Measurements from ENCODE around the gene PSORS1C1.
"Not testable (repeated sequence)": the region's sequence is repeated elsewhere in the genome, so short reads cannot be mapped to it uniquely, and the experiment has no call there.

Gene PSORS1C1

DNA sequence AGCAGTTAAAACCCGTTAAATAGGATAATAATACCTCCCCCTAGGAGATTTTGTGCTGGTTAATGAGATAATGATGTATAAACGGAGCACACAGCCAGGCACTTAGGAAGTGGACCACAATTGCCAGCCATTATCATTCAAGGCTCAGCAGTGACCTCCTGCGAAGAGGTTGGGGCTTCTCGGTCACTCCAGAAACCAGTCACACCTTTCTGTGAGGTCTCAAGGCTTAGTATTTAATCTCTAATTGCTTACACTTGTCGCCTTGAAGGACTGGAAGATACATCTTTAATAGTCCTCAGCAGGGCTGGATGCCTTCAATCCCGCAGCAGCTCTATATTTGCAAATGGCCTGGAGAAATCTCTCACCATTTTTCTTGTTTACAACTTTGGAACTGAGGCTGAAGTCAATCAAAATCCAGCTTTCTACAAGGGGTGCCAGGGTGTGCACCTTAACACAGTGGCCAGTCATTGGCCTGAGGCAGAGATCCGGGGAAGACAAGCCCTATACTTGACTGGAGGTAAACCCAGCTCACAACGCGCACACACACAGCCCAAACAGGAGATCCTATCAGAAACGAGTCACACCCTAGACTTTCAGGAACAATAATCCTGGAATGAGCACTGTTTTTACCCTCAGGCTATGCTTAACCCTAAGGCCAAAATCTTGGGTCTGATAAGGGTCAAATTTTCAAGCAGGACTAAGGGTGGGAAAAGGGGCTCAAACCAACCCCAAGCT is 54.7 kb downstream of the PSORS1C1 start:
- Histone ChIP-seq H3K27ac (replicated peaks) (no peak overlapping the region), H3K4me3 (replicated peaks; ENCODE audit: insufficient read depth, low read length) (no peak overlapping the region), H3K27me3 (ENCODE audit: insufficient read depth, poor library complexity, severe bottlenecking) (no peaks in the 10 kb centered on the region)
- no peak for DNase-seq (ENCODE audit: low read depth in 1 of 2, low spot score in 1 of 2)
- TF ChIP-seq SPI1 (IDR thresholded peaks at IDR 0.05; ENCODE audit: borderline replicate concordance, low read depth): no peak

DNA sequence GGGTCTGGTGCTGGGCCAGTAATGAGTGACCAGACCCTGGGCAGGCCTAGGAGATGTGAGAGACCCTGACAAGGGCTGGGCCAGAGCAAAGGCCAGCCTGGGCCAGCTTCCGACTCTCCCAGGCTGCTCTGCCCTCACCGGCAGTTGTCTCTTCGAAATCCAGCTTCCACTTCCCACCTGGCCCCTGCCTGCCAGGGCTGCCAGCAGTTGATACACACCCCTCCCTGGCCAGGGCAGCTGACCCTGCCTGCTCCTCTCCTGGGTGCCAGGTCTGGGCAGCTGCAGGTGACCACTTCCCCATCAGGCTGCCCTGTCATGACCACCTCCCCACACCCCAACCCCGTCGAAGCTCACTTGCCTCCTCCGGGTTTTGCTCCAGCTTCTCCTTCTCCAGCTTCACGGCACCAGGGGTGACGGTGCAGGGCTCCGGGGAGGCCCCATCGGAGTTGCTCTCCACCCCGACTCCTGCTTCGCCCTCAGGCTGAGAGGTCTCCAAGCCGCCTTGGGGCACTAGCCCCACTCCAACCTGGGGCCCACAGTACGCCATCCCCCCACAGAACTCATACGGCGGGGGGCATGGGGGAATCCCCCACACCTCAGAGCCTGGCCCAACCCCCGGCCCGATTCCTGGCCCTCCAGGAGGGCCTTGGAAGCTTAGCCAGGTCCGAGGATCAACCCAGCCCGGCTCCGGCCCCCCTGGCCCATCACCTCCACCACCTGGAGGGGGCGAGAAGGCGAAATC is 55.4 kb downstream of the PSORS1C1 start:
- DNase-seq (ENCODE audit: low read depth in 1 of 2, low spot score in 1 of 2); H3K27me3 ChIP-seq (ENCODE audit: insufficient read depth, poor library complexity, severe bottlenecking); H3K27ac ChIP-seq (replicated peaks); H3K4me3 ChIP-seq (replicated peaks; ENCODE audit: insufficient read depth, low read length): not testable (repeated sequence)

DNA sequence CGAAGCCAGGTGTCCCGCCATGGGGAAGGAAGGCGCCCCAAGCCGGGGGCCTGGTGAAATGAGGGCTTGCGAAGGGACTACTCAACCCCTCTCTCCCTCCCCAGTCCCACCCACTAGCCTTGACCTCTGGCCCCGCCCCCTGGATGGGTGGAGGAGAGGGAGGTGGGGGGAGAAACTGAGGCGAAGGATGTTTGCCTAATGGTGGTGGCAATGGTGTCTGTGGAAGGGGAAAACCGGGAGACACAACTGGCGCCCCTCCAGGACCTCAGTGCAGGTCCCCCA is 55.9 kb downstream of the PSORS1C1 start, which contains the start of gene POU5F1:
POU5F1 (minus strand) TSS at position 83 of the 282 bp plus-strand sequence; CDS start at position 21, 62 bp downstream.
- H3K4me3 ChIP-seq (replicated peaks; ENCODE audit: insufficient read depth, low read length): no peak within 1 kb of the TSS
- TF ChIP-seq, protein P1, sequence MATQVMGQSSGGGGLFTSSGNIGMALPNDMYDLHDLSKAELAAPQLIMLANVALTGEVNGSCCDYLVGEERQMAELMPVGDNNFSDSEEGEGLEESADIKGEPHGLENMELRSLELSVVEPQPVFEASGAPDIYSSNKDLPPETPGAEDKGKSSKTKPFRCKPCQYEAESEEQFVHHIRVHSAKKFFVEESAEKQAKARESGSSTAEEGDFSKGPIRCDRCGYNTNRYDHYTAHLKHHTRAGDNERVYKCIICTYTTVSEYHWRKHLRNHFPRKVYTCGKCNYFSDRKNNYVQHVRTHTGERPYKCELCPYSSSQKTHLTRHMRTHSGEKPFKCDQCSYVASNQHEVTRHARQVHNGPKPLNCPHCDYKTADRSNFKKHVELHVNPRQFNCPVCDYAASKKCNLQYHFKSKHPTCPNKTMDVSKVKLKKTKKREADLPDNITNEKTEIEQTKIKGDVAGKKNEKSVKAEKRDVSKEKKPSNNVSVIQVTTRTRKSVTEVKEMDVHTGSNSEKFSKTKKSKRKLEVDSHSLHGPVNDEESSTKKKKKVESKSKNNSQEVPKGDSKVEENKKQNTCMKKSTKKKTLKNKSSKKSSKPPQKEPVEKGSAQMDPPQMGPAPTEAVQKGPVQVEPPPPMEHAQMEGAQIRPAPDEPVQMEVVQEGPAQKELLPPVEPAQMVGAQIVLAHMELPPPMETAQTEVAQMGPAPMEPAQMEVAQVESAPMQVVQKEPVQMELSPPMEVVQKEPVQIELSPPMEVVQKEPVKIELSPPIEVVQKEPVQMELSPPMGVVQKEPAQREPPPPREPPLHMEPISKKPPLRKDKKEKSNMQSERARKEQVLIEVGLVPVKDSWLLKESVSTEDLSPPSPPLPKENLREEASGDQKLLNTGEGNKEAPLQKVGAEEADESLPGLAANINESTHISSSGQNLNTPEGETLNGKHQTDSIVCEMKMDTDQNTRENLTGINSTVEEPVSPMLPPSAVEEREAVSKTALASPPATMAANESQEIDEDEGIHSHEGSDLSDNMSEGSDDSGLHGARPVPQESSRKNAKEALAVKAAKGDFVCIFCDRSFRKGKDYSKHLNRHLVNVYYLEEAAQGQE (IDR thresholded peaks at IDR 0.05; ENCODE audit: insufficient replicate concordance, low read depth): no peak
- TF ChIP-seq GABPA (IDR thresholded peaks at IDR 0.05; ENCODE audit: low read depth): no peak
- TF ChIP-seq, protein P2, sequence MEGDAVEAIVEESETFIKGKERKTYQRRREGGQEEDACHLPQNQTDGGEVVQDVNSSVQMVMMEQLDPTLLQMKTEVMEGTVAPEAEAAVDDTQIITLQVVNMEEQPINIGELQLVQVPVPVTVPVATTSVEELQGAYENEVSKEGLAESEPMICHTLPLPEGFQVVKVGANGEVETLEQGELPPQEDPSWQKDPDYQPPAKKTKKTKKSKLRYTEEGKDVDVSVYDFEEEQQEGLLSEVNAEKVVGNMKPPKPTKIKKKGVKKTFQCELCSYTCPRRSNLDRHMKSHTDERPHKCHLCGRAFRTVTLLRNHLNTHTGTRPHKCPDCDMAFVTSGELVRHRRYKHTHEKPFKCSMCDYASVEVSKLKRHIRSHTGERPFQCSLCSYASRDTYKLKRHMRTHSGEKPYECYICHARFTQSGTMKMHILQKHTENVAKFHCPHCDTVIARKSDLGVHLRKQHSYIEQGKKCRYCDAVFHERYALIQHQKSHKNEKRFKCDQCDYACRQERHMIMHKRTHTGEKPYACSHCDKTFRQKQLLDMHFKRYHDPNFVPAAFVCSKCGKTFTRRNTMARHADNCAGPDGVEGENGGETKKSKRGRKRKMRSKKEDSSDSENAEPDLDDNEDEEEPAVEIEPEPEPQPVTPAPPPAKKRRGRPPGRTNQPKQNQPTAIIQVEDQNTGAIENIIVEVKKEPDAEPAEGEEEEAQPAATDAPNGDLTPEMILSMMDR (IDR thresholded peaks at IDR 0.05; ENCODE audit: insufficient read depth, low read length): no peak
- TF ChIP-seq POLR2AphosphoS5 (IDR thresholded peaks at IDR 0.05; ENCODE audit: low read depth): no peak
- TF ChIP-seq SPI1 (IDR thresholded peaks at IDR 0.05; ENCODE audit: borderline replicate concordance, low read depth): no peak
- no peak within 1 kb of the TSS for H3K27ac ChIP-seq (replicated peaks)
- DNase-seq (ENCODE audit: low read depth in 1 of 2, low spot score in 1 of 2): no peak
- H3K27me3 ChIP-seq (ENCODE audit: insufficient read depth, poor library complexity, severe bottlenecking): no peaks in the 10 kb centered on the region

DNA sequence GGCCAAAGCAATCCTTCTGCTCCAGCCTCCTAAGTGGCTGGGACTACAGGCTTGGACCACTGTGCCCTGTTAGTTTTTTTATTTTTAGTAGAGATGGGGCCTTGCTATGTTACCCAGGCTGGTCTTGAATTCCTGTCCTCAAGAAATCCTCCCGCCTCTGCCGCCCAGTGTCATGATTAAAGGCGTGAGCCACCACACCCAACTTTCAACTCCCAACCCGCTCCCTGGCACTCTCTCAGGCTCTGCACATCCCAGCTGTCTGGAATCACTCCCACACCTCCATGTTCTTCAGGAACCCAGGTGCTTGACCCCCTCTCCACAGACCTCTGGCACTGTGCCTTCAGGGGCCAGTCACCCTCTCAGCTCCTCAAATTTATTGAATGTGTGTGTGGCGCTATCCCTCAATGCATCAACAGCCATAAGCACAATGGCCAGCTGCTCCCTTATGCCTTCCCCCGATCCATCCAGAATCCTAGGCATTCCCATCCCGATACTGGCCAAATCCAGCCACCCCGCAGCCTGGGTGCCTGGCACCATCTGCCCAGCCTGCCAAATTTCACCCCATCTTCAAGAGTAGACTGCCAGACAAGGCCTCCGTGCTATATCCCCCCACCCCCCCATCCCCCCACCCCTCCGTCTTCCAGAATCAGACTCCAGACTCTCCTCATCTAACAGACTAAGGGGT is 56.5 kb downstream of the PSORS1C1 start:
- TF ChIP-seq, protein P2 (IDR thresholded peaks at IDR 0.05; ENCODE audit: insufficient read depth, low read length): no peak
- TF ChIP-seq SPI1 (IDR thresholded peaks at IDR 0.05; ENCODE audit: borderline replicate concordance, low read depth) (no peak), GABPA (IDR thresholded peaks at IDR 0.05; ENCODE audit: low read depth) (no peak), POLR2AphosphoS5 (IDR thresholded peaks at IDR 0.05; ENCODE audit: low read depth) (no peak)
- no peak overlapping the region for H3K4me3 ChIP-seq (replicated peaks; ENCODE audit: insufficient read depth, low read length)
- no peak overlapping the region for H3K27ac ChIP-seq (replicated peaks)
- DNase-seq (ENCODE audit: low read depth in 1 of 2, low spot score in 1 of 2): no peak
- H3K27me3 ChIP-seq (ENCODE audit: insufficient read depth, poor library complexity, severe bottlenecking): no peaks in the 10 kb centered on the region

DNA sequence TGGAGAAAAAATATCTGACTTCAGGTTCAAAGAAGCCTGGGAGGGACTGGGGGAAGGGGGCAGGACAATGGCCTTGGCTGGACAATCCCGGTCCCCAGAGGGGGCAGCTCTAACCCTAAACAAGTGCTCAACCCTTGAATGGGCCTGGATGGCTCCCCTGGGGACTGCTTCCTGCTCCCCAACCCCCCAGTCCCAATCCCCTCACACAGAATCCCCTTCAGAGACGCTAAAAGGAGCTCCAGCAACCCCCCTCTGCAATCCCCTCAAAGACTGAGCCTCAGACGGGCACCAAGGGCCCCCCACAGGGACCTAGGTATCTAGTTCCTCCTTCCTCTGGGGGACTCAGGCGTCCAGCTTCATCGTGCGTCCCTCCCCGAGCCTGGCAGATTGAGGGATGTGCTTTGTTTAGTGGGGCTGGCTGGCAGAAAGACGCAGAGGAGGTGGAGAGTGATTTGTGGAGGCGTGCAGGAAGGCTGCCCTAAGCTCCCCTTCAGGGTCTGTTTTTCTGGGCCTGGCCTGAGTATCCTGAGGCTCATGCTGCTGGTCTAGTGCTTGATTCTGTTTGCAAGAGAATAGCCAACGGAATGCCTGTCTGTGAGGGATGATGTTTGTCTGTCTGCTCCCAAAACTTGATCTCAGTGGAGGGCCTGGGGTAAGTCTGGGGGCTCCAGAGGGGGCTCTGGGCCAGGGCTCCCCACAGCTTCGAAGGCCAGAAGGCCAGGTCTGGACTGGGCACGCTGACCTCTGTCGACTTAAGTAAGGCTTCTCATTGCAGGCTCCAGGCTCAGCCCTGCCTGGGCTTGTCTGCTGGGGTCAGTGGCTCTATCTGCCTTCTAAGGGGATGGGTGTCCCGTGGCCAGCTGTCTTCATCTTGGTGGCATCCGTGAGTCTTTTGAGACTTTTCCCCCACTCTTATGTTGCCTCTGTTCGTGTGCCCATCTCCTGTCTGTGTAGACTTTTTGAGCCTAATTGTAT is 57.6 kb downstream of the PSORS1C1 start:
- H3K4me3 ChIP-seq (replicated peaks; ENCODE audit: insufficient read depth, low read length): no peak overlapping the region
- no peak for DNase-seq (ENCODE audit: low read depth in 1 of 2, low spot score in 1 of 2)
- TF ChIP-seq, protein P2 (IDR thresholded peaks at IDR 0.05; ENCODE audit: insufficient read depth, low read length): no peak
- no peak for TF ChIP-seq SPI1 (IDR thresholded peaks at IDR 0.05; ENCODE audit: borderline replicate concordance, low read depth)
- TF ChIP-seq, protein P1 (IDR thresholded peaks at IDR 0.05; ENCODE audit: insufficient replicate concordance, low read depth): no peak
- TF ChIP-seq POLR2AphosphoS5 (IDR thresholded peaks at IDR 0.05; ENCODE audit: low read depth): no peak
- TF ChIP-seq GABPA (IDR thresholded peaks at IDR 0.05; ENCODE audit: low read depth): no peak
- H3K27me3 ChIP-seq (ENCODE audit: insufficient read depth, poor library complexity, severe bottlenecking): no peaks in the 10 kb centered on the region
- H3K27ac ChIP-seq (replicated peaks): no peak overlapping the region

Data from HL-60 (cell line).